Fibroblast of the aortic adventitia (primary cell): ENCODE data around the gene PNPLA6. TPM values are rescaled to one million over a fixed set of nuclear protein-coding genes. Genes with fewer than 3 reads are reported as not detected.

ENCODE experiments used
- DNase-seq: peaks from one replicate; pipeline ENCODE4 v3.0.0-alpha.2; 2010; ENCODE audit warnings: low read depth
- H3K4me3 ChIP-seq: 2 replicates; pipeline ENCODE4 v1.5.1; 2011; ENCODE audit warnings: low read depth, mild to moderate bottlenecking, control low read depth, low read length, moderate library complexity
- total RNA-seq: library from RNA; depleted of rRNA; stranded (reverse); fragments of >200 nt; gene quantifications from 2 replicates; pipeline ENCODE4 v1.2.3, GENCODE V29; 2012; ENCODE audit warnings: low replicate concordance
- TF ChIP-seq, protein P1 (sequence below): IDR thresholded peaks from 2 replicates; pipeline ENCODE4 v1.5.1; 2011; ENCODE audit warnings: mild to moderate bottlenecking, low read length, control low read depth, inconsistent platforms; ENCODE audit not compliant: insufficient read depth

The PNPLA6 gene
- total RNA-seq, 1 donor = 67.8 TPM

DNA sequence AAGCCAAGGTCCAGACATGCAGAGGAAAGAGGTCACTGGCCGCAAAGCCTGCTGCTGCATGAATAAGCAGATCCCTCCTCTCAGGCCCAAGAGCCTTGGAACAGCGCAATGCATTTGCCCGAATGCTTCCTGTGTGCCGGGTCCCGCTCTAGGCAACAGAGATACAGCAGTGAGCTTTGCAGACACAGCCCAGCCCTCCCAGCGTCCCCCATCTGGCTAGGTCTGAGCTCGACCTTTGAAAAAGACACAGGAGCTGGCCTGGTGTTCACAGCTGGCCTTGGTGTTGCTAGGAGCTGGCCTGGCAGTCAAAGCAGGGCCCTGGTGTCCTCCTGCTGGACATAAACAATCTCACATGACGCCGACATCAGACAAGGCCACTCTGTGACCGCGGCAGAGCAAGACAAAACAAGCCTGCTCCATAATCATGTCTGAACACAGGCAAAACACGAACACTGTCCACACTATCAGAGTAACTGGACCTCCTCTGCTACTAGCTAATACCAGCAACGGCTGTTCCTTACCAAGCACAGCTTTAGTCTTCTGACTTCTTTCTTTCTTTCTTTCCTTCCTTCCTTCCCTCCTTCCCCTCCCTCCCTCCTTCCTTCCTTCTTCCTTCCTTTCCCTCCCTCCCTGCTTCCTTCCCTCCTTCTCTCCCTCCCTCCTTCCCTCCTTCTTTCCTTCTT is 41.0 kb upstream of the PNPLA6 start:
- no peak overlapping the region for H3K4me3 ChIP-seq
- TF ChIP-seq, protein P1, sequence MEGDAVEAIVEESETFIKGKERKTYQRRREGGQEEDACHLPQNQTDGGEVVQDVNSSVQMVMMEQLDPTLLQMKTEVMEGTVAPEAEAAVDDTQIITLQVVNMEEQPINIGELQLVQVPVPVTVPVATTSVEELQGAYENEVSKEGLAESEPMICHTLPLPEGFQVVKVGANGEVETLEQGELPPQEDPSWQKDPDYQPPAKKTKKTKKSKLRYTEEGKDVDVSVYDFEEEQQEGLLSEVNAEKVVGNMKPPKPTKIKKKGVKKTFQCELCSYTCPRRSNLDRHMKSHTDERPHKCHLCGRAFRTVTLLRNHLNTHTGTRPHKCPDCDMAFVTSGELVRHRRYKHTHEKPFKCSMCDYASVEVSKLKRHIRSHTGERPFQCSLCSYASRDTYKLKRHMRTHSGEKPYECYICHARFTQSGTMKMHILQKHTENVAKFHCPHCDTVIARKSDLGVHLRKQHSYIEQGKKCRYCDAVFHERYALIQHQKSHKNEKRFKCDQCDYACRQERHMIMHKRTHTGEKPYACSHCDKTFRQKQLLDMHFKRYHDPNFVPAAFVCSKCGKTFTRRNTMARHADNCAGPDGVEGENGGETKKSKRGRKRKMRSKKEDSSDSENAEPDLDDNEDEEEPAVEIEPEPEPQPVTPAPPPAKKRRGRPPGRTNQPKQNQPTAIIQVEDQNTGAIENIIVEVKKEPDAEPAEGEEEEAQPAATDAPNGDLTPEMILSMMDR = peak; percentile 41
- DNase-seq = peak; percentile 58

DNA sequence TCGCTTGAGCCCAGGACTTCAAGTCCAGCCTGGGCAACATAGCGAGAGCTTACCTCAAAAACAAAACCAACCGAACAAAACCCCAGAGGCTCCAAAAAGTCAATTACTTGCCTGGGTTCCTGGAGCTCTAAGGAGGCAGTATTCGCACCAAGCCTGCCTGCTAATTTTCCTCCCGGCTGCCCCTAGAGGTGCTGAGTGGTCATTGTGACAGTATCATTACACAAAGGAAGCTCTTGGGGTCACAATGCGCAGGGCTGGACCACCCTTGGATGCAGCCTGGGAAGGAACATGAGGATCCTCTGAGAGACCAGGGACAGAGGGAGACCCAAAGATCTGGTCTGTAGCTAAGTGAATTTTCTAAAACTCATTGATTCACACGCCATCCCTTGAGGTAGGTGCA is 38.2 kb upstream of the PNPLA6 start:
- TF ChIP-seq, protein P1 = peak; percentile 65
- DNase-seq = no peak
- H3K4me3 ChIP-seq = no peak overlapping the region

DNA sequence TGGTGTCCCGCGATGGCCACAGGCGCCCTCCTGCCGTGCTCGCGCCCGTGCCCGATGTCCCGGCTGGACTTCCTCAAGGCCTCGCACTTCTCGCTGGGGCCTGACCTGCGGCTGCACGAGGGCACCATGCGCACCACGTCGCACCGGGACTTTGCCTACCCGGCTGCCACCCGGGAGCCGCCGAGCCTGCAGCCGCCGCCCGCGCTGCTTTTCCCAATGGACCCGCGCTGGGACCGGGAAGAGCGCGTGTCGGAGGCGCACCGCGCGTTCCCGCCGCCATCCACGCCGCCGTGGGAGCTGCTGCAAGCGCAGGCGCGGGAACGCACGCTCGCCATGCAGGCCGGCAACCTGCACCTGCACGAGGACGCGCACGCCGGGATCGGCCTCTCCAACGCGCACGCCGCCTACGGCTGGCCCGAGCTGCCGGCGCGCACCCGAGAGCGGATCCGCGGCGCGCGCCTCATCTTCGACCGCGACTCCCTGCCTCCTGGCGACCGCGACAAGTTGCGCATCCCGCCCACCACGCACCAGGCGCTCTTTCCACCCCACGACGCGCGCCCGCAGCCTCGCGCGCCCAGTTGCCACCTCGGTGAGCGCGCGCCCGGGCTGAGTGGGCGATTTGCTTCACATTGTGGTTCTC is 34.6 kb upstream of the PNPLA6 start:
- DNase-seq = no peak
- TF ChIP-seq, protein P1 = no peak
- peak overlapping the region; percentile 53 for H3K4me3 ChIP-seq

DNA sequence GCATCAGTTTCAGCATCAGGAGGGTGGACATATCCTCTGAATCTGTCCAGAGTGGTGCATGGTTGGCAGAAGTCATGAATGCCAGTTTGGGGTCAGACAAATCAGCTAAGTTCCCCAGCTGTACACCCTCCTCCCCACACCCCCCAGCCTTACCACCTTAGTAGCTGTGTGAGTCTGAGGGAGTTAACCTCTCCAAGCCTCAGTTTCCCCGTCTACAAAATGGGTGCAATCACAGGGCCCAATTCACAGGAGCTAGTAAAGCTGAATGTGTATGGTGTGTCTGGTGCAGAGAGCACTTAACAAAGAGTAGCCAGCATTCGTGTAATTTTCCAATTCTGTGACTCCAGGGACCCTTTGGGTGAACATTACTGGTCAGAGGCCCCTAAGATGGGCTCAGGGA is 33.0 kb upstream of the PNPLA6 start:
- TF ChIP-seq, protein P1 = no peak
- no peak for DNase-seq
- H3K4me3 ChIP-seq = no peak overlapping the region

DNA sequence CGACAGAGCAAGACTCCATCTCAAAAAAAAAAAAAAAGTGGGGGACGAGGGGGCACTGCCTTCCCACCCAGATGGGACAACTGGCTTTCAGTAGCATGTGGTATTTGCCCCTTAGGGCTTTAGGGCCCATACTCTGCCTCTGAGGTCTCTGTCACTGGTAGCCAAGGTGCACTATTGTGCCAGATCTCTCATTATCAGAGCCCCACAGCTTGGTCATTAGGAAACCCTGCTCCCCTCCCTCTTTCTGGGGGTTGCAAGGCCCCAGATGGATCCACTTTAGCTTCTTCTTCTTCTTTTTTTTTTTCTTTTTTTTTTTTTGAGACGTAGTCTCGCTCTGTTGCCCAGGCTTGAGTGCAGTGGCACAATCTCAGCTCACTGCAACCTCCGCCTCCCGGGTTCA is 30.8 kb upstream of the PNPLA6 start:
- TF ChIP-seq, protein P1 = no peak
- H3K4me3 ChIP-seq = no peak overlapping the region
- DNase-seq = no peak

DNA sequence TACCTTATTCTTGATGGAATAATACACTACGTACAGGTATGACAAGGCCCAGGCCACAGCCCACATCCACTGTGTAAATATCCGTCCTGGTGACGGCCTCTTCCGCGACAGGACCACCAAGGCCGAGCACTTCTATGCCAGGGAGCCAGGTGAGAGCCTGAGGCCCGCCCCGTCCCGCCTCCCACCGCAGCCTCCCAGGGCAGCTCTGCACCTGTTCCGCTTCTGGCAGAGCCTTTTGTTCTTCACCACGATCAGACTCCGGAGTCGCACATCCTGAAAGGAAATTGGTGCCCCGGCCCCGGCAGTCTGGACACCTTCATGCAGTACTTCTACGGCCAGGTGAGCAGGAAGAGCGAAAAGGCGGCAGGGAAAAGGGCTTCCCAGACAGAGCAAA is 30.2 kb upstream of the PNPLA6 start:
- TF ChIP-seq, protein P1 = no peak
- no peak overlapping the region for H3K4me3 ChIP-seq
- no peak for DNase-seq
